Thyroid gland (tissue), 4 donors: Measurements from ENCODE around the gene ZNF20.

ENCODE experiments used
- POLR2A ChIP-seq, 2 donors: fragments of 450-650 bp; IDR thresholded peaks; one replicate each; pipeline ENCODE4 v1.6.1; 2017; ENCODE audit warnings: antibody characterized with exemption in 2 of 2, mild to moderate bottlenecking in 2 of 2, moderate library complexity in 1 of 2
- TF ChIP-seq, protein P1 (sequence below), 6 experiments: fragments of 200-600 bp in 3 of 6; fragments of 450-650 bp in 3 of 6; sonication (generic) in 3 of 6; IDR thresholded peaks; one replicate each; pipeline ENCODE4 v1.5.1; 2016 to 2019; ENCODE audit warnings: antibody characterized with exemption in 6 of 6, mild to moderate bottlenecking in 2 of 6, inconsistent platforms in 1 of 6, moderate library complexity in 1 of 6

DNA sequence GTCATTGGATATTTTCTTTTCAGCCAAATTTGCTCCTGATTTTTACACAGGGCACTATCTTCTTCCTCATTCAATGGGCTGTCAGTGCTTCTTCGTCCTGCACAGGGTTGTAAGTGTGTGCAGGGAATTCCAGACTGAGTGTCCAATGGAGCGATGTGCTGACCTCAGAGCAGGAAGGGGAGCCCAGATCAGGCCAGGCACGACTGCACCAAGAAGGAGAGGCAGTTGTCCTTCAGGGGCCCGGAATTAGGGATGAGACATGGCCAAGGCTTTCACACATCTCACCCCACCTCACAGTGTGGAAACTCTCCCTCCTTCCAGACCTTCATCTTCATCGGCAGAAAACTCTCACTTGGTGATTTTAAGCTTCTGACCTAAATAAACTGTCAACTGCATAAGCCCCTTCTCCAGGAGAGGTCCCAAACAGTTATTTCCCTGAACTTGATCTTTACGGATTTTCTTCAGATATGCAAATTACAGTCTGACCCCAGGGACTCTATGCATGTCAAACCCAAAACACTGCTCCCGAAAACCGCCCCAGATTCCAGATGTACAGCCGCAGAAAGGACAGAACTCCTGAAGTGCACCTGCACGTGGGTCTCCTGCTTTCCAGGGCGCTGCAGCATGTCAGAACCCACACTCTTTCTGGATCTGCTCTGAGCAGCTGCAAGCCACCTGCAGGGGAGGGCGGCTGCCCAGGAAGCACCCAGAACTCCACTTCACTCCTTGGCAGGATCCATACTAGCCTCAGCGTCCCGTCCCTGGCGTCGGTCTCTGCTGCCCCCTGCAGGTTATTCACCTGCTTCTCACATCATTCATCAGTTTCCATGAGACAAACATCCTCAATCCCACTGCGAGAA lies 625 bp upstream of the ZNF20 start:
- peak in 1 of 2 donors; percentile 5 for TF ChIP-seq POLR2A (IDR thresholded peaks at IDR 0.05)
- TF ChIP-seq, protein P1, sequence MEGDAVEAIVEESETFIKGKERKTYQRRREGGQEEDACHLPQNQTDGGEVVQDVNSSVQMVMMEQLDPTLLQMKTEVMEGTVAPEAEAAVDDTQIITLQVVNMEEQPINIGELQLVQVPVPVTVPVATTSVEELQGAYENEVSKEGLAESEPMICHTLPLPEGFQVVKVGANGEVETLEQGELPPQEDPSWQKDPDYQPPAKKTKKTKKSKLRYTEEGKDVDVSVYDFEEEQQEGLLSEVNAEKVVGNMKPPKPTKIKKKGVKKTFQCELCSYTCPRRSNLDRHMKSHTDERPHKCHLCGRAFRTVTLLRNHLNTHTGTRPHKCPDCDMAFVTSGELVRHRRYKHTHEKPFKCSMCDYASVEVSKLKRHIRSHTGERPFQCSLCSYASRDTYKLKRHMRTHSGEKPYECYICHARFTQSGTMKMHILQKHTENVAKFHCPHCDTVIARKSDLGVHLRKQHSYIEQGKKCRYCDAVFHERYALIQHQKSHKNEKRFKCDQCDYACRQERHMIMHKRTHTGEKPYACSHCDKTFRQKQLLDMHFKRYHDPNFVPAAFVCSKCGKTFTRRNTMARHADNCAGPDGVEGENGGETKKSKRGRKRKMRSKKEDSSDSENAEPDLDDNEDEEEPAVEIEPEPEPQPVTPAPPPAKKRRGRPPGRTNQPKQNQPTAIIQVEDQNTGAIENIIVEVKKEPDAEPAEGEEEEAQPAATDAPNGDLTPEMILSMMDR (IDR thresholded peaks at IDR 0.05): peak; percentile 74 to 99 (median 92)
